ENCODE results near the gene CHRND.

The CHRND gene

GRCh38 chr2:232483311-232483922, 42.5 kb upstream of the CHRND start:
- no peaks in the 10 kb centered on the region for H3K9me3 ChIP-seq (ENCODE audit: control insufficient read depth, low read length)
- no peak overlapping the region for H3K27ac ChIP-seq (ENCODE audit: insufficient read depth, low read depth, low read length, poor library complexity, severe bottlenecking)
- H3K4me1 ChIP-seq (ENCODE audit: control insufficient read depth, insufficient read depth, low read length): peaks cover 21% of the 10 kb centered on the region
- peaks cover 52% of the 10 kb centered on the region for H3K27me3 ChIP-seq (ENCODE audit: control insufficient read depth, insufficient read depth, low read length, poor library complexity, severe bottlenecking)
- H3K36me3 ChIP-seq (ENCODE audit: control insufficient read depth, insufficient read depth, low read length): no peaks in the 10 kb centered on the region
- WGBS, 2 experiments: 93 to 94% methylated on average over 10 of the region's 10 CpGs
- no peak overlapping the region for H3K4me3 ChIP-seq (ENCODE audit: insufficient read depth, low read depth, low read length)

GRCh38 chr2:232483923-232484627, 41.9 kb upstream of the CHRND start:
- 93 to 95% methylated on average over 19 of the region's 19 CpGs for WGBS, 2 experiments
- H3K27me3 ChIP-seq (ENCODE audit: control insufficient read depth, insufficient read depth, low read length, poor library complexity, severe bottlenecking): peaks cover 59% of the 10 kb centered on the region

GRCh38 chr2:232484628-232485347, 41.2 kb upstream of the CHRND start:
- WGBS, 2 experiments: 89% methylated on average over 12 of the region's 12 CpGs
- peaks cover 21% of the 10 kb centered on the region for H3K4me1 ChIP-seq (ENCODE audit: control insufficient read depth, insufficient read depth, low read length)
- no peak overlapping the region for H3K27ac ChIP-seq (ENCODE audit: insufficient read depth, low read depth, low read length, poor library complexity, severe bottlenecking)
- H3K9me3 ChIP-seq (ENCODE audit: control insufficient read depth, low read length): no peaks in the 10 kb centered on the region
- H3K27me3 ChIP-seq (ENCODE audit: control insufficient read depth, insufficient read depth, low read length, poor library complexity, severe bottlenecking): peaks cover 66% of the 10 kb centered on the region
- H3K4me3 ChIP-seq (ENCODE audit: insufficient read depth, low read depth, low read length): no peak overlapping the region
- H3K36me3 ChIP-seq (ENCODE audit: control insufficient read depth, insufficient read depth, low read length): no peaks in the 10 kb centered on the region

More at GRCh38 chr2:232483923-232484627, 41.9 kb upstream of the CHRND start:
- peaks cover 21% of the 10 kb centered on the region for H3K4me1 ChIP-seq (ENCODE audit: control insufficient read depth, insufficient read depth, low read length)
- no peak overlapping the region for H3K4me3 ChIP-seq (ENCODE audit: insufficient read depth, low read depth, low read length)
- no peak overlapping the region for H3K27ac ChIP-seq (ENCODE audit: insufficient read depth, low read depth, low read length, poor library complexity, severe bottlenecking)
- H3K36me3 ChIP-seq (ENCODE audit: control insufficient read depth, insufficient read depth, low read length): no peaks in the 10 kb centered on the region
- H3K9me3 ChIP-seq (ENCODE audit: control insufficient read depth, low read length): no peaks in the 10 kb centered on the region

GRCh38 chr2:232485348-232485756, 40.6 kb upstream of the CHRND start:
- H3K27me3 ChIP-seq (ENCODE audit: control insufficient read depth, insufficient read depth, low read length, poor library complexity, severe bottlenecking): peaks cover 71% of the 10 kb centered on the region
- H3K36me3 ChIP-seq (ENCODE audit: control insufficient read depth, insufficient read depth, low read length): no peaks in the 10 kb centered on the region
- 13% methylated on average over 22 of the region's 22 CpGs for WGBS, 2 experiments
- no peak overlapping the region for H3K27ac ChIP-seq (ENCODE audit: insufficient read depth, low read depth, low read length, poor library complexity, severe bottlenecking)
- H3K4me3 ChIP-seq (ENCODE audit: insufficient read depth, low read depth, low read length): no peak overlapping the region
- H3K4me1 ChIP-seq (ENCODE audit: control insufficient read depth, insufficient read depth, low read length): peaks cover 21% of the 10 kb centered on the region
- H3K9me3 ChIP-seq (ENCODE audit: control insufficient read depth, low read length): no peaks in the 10 kb centered on the region

- Histone ChIP-seq H3K4me1 (ENCODE audit: control insufficient read depth, insufficient read depth, low read length) (peaks cover 21% of the 10 kb centered on the region), H3K9me3 (ENCODE audit: control insufficient read depth, low read length) (no peaks in the 10 kb centered on the region), H3K27ac (ENCODE audit: insufficient read depth, low read depth, low read length, poor library complexity, severe bottlenecking) (no peak overlapping the region), H3K4me3 (ENCODE audit: insufficient read depth, low read depth, low read length) (no peak overlapping the region), H3K27me3 (ENCODE audit: control insufficient read depth, insufficient read depth, low read length, poor library complexity, severe bottlenecking) (peaks cover 75% of the 10 kb centered on the region), H3K36me3 (ENCODE audit: control insufficient read depth, insufficient read depth, low read length) (no peaks in the 10 kb centered on the region)
- WGBS, 2 experiments: 3 to 4% methylated on average over 111 of the region's 111 CpGs
Measured at GRCh38 chr2:232485757-232486557, 40.0 kb upstream of the CHRND start.

- WGBS, 2 experiments: 6 to 7% methylated on average over 74 of the region's 74 CpGs
- Histone ChIP-seq H3K4me3 (ENCODE audit: insufficient read depth, low read depth, low read length) (peak overlapping the region; percentile 34), H3K27ac (ENCODE audit: insufficient read depth, low read depth, low read length, poor library complexity, severe bottlenecking) (no peak overlapping the region), H3K4me1 (ENCODE audit: control insufficient read depth, insufficient read depth, low read length) (peaks cover 21% of the 10 kb centered on the region), H3K36me3 (ENCODE audit: control insufficient read depth, insufficient read depth, low read length) (no peaks in the 10 kb centered on the region), H3K9me3 (ENCODE audit: control insufficient read depth, low read length) (no peaks in the 10 kb centered on the region), H3K27me3 (ENCODE audit: control insufficient read depth, insufficient read depth, low read length, poor library complexity, severe bottlenecking) (peaks cover 75% of the 10 kb centered on the region)
Measured at GRCh38 chr2:232486558-232487384, 39.2 kb upstream of the CHRND start.

- Histone ChIP-seq H3K4me1 (ENCODE audit: control insufficient read depth, insufficient read depth, low read length) (peaks cover 21% of the 10 kb centered on the region), H3K27me3 (ENCODE audit: control insufficient read depth, insufficient read depth, low read length, poor library complexity, severe bottlenecking) (peaks cover 75% of the 10 kb centered on the region), H3K27ac (ENCODE audit: insufficient read depth, low read depth, low read length, poor library complexity, severe bottlenecking) (no peak within 1 kb of the TSS), H3K9me3 (ENCODE audit: control insufficient read depth, low read length) (no peaks in the 10 kb centered on the region), H3K36me3 (ENCODE audit: control insufficient read depth, insufficient read depth, low read length) (no peaks in the 10 kb centered on the region), H3K4me3 (ENCODE audit: insufficient read depth, low read depth, low read length) (peak within 1 kb of the TSS; percentile 34)
- 1% methylated on average over 102 of the region's 102 CpGs for WGBS, 2 experiments
Measured at GRCh38 chr2:232487385-232488096, 38.4 kb upstream of the CHRND start, which contains the start of gene ECEL1. ECEL1 (minus strand) TSS chr2:232487834; CDS start chr2:232486653, 1,181 bp downstream.

- no peaks in the 10 kb centered on the region for H3K36me3 ChIP-seq (ENCODE audit: control insufficient read depth, insufficient read depth, low read length)
- no peaks in the 10 kb centered on the region for H3K9me3 ChIP-seq (ENCODE audit: control insufficient read depth, low read length)
- H3K27me3 ChIP-seq (ENCODE audit: control insufficient read depth, insufficient read depth, low read length, poor library complexity, severe bottlenecking): peaks cover 80% of the 10 kb centered on the region
- H3K4me1 ChIP-seq (ENCODE audit: control insufficient read depth, insufficient read depth, low read length): peaks cover 21% of the 10 kb centered on the region
- no peak overlapping the region for H3K4me3 ChIP-seq (ENCODE audit: insufficient read depth, low read depth, low read length)
- 15% methylated on average over 16 of the region's 16 CpGs for WGBS, 2 experiments
- no peak overlapping the region for H3K27ac ChIP-seq (ENCODE audit: insufficient read depth, low read depth, low read length, poor library complexity, severe bottlenecking)
Measured at GRCh38 chr2:232488097-232488711, 37.8 kb upstream of the CHRND start.

All from ectodermal cell (in vitro differentiated cells).